ENCODE data around the gene PDGFRB. TPM values are rescaled to one million over a fixed set of nuclear protein-coding genes. Genes with fewer than 3 reads are reported as not detected.

PDGFRB gene
- polyA plus RNA-seq, 2 of the 4 experiments (the other 2 are of a cell fraction), result 0.22 TPM

GRCh38 chr5:150107909-150108447 is 47.7 kb downstream of the PDGFRB start:
- Histone ChIP-seq H3K9me3 (no peaks in the 10 kb centered on the region), H3K27ac (no peak overlapping the region), H3K4me3 (no peak overlapping the region), H3K4me2 (no peak overlapping the region), H3K4me1 (peaks cover 9% of the 10 kb centered on the region)
- FAIRE-seq, result no peak
- POLR2A ChIA-PET, result no interaction called here
- no peak; a peak in 1 of 6 replicates for ATAC-seq
- CTCF ChIA-PET, result interaction anchor here (0.6 to 2.8 kb wide), 6 partner anchors 11 to 472 kb away, joined by 3 to 10 read pairs (median 3); no protein-coding TSS in a partner anchor
- DNase-seq (ENCODE audit: low read depth in 1 of 2, low spot score in 1 of 2), result no peak
- TF ChIP-seq EHMT2 (IDR thresholded peaks at IDR 0.05; ENCODE audit: low read depth) (no peak), SMC3 (IDR thresholded peaks at IDR 0.05) (no peak), JUNB (IDR thresholded peaks at IDR 0.05) (no peak), FOXS1 (CRISPR knock-in tag; IDR thresholded peaks at IDR 0.05) (no peak), ZC3H11A (IDR thresholded peaks at IDR 0.05) (no peak), KDM1A (IDR thresholded peaks at IDR 0.05; ENCODE audit: low read depth) (no peak), RCOR1 (IDR thresholded peaks at IDR 0.05; ENCODE audit: low read depth, low read length) (no peak), CHD4 (IDR thresholded peaks at IDR 0.05; ENCODE audit: borderline replicate concordance) (no peak), RARB (CRISPR knock-in tag; IDR thresholded peaks at IDR 0.05) (no peak), HEYL (CRISPR knock-in tag; IDR thresholded peaks at IDR 0.05) (no peak), FOSL2 (IDR thresholded peaks at IDR 0.05) (no peak), FOSL2 (CRISPR knock-in tag; IDR thresholded peaks at IDR 0.05) (no peak), CBX2 (IDR thresholded peaks at IDR 0.05; ENCODE audit: borderline replicate concordance, low read depth) (no peak), TFCP2L1 (CRISPR knock-in tag; IDR thresholded peaks at IDR 0.05) (no peak)
- TF ChIP-seq, protein P1, sequence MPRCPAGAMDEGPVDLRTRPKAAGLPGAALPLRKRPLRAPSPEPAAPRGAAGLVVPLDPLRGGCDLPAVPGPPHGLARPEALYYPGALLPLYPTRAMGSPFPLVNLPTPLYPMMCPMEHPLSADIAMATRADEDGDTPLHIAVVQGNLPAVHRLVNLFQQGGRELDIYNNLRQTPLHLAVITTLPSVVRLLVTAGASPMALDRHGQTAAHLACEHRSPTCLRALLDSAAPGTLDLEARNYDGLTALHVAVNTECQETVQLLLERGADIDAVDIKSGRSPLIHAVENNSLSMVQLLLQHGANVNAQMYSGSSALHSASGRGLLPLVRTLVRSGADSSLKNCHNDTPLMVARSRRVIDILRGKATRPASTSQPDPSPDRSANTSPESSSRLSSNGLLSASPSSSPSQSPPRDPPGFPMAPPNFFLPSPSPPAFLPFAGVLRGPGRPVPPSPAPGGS (IDR thresholded peaks at IDR 0.05), result no peak
- TF ChIP-seq, protein P2, sequence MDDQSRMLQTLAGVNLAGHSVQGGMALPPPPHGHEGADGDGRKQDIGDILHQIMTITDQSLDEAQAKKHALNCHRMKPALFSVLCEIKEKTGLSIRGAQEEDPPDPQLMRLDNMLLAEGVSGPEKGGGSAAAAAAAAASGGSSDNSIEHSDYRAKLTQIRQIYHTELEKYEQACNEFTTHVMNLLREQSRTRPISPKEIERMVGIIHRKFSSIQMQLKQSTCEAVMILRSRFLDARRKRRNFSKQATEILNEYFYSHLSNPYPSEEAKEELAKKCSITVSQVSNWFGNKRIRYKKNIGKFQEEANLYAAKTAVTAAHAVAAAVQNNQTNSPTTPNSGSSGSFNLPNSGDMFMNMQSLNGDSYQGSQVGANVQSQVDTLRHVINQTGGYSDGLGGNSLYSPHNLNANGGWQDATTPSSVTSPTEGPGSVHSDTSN (IDR thresholded peaks at IDR 0.05), result no peak
- WGBS (ENCODE audit: missing lambda C conversion rate), result 85% methylated on average over 4 of the region's 4 CpGs

GRCh38 chr5:150106674-150107426 is 48.8 kb downstream of the PDGFRB start:
- CTCF ChIA-PET, result interaction anchor here (0.5 to 2.8 kb wide), 5 partner anchors 9 to 144 kb away, joined by 3 to 10 read pairs (median 3); no protein-coding TSS in a partner anchor
- TF ChIP-seq CTCF (IDR thresholded peaks at IDR 0.05), result no peak
- TF ChIP-seq MAFK (IDR thresholded peaks at IDR 0.05; ENCODE audit: partially characterized antibody), result no peak
- no peak for TF ChIP-seq JUNB (IDR thresholded peaks at IDR 0.05)
- TF ChIP-seq KDM1A (IDR thresholded peaks at IDR 0.05; ENCODE audit: low read depth), result no peak
- ATAC-seq (no peak), FAIRE-seq (no peak), DNase-seq (ENCODE audit: low read depth in 1 of 2, low spot score in 1 of 2) (no peak)
- POLR2A ChIA-PET, result no interaction called here
- H3K27ac ChIP-seq, result no peak overlapping the region
- H3K4me2 ChIP-seq, result no peak overlapping the region
- 86% methylated on average over 4 of the region's 4 CpGs for WGBS (ENCODE audit: missing lambda C conversion rate)
- H3K4me1 ChIP-seq, result no peaks in the 10 kb centered on the region
- no peaks in the 10 kb centered on the region for H3K9me3 ChIP-seq
- H3K4me3 ChIP-seq, result no peak overlapping the region

Measured in A549 (cell line).